HTERT RPE-1 (cell line): Measurements from ENCODE around the gene GLP2R.

Source experiments
- in situ Hi-C: fragments of 300-500 bp; cut with MboI; formaldehyde crosslinking; loops from 4 replicates; pipeline ENCODE4 v1.14.3; 2020; ENCODE audit warnings: low sequenced_read_pairs

GLP2R gene

DNA sequence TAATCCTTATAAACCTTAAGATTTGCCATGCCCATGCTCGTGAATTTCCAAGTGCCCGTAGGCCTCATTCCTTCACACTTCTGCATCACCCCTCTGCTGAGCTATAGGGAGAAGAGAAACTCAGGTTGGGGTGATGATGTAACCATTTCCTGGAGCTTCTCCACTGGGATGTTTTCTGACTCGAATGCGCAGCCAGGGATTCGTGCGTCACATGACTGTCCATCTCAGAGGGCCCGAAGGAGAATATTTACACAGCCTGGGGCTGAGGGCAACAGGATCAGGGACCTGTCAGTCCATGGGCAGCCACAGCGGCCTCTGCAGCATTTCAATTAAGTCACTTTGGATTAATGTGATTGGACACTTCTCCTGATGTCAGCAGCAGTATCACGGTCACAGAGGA lies 12.6 kb upstream of the GLP2R start:
- in situ Hi-C loops, result no loop called here

DNA sequence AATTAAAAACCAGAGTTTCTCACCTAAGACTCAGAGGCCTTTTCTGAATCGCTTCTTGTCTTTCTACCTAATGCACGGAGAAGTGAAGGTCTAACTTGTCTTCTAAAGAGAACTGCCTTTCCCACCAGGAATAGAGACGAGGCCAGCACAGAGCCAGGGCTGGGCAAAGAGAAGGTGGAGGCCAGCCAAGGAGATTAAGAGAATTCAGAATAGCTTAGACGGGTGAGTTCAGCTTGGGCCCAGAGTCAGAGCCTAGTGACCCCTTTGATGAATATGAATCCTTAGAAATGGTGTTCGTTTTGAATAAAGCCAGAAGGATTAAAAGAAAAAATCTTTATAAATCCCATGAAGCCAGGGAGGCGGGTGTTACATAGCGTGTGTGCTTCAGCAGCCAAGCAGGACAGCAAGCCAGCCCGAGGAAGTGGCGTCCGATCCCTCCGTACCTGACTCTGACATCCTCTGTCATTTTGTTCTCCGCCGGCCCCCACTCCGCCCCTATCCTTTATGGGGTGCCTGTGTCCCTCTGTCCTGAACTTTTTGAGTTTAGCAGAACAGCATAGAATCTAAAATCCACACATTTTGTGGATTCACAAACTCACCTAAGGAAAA lies 11.3 kb upstream of the GLP2R start:
- in situ Hi-C loops, result no loop called here

GRCh38 chr17:9816472-9816871 lies 9.3 kb upstream of the GLP2R start:
- in situ Hi-C loops, result no loop called here

- in situ Hi-C loops, result no loop called here
Observed at GRCh38 chr17:9817086-9817485, 8.6 kb upstream of the GLP2R start.

- in situ Hi-C loops, result no loop called here
Observed at GRCh38 chr17:9818760-9819159, 7.0 kb upstream of the GLP2R start.

DNA sequence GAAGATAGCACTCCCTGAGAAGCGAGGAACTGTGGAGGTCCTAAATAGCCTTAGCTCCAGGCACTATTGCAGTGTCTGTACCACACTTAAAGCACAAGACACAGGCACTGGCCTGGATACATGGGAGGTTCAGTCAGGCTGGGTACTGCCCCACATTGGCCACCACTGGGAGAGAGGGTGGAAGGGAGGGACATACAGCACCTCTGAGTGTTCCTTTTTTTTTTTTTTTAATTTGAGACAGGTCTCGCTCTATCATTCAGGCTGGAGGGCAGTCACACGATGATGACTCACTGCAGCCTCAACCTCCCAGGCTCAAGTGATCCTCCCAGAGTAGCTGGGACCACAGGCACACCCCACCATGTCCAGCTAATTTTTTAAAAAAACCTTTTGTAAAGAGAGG lies 5.3 kb upstream of the GLP2R start:
- in situ Hi-C loops, result no loop called here

GRCh38 chr17:9821921-9822320 lies 3.8 kb upstream of the GLP2R start, which contains the start of gene GSG1L2:
Gene GSG1L2, minus strand, starts transcription at chr17:9822079. Its CDS starts 8 bp downstream, at chr17:9822071.
- in situ Hi-C loops, result no loop called here

- in situ Hi-C loops, result no loop called here
Observed at GRCh38 chr17:9824094-9824493, 1.6 kb upstream of the GLP2R start.

DNA sequence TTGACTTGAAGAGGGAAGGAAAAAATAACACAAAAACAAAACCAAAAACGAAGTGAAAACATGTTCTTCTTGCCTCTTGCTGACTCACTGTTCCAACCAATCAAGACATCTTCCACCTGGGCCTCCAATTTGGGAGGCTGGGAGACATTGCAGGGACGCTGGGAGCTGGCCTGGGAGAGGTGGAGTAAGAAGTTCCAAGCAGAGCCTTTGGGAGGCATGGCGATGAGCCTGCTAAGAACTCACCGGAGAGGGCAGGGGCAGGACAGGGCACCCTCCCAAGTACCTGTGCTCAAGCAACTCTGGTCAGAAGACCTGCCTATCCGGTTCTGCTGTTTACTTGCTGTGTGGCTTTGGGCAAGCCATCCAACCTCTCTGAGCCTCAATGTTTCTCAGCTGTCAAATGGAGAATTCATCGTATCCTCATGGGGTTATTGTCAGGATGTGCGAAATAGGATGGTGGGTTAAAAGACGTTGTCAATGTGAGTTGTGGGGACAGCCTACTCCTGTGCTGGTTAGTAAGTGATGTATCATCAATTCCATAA lies 856 bp upstream of the GLP2R start:
- in situ Hi-C loops, result no loop called here

DNA sequence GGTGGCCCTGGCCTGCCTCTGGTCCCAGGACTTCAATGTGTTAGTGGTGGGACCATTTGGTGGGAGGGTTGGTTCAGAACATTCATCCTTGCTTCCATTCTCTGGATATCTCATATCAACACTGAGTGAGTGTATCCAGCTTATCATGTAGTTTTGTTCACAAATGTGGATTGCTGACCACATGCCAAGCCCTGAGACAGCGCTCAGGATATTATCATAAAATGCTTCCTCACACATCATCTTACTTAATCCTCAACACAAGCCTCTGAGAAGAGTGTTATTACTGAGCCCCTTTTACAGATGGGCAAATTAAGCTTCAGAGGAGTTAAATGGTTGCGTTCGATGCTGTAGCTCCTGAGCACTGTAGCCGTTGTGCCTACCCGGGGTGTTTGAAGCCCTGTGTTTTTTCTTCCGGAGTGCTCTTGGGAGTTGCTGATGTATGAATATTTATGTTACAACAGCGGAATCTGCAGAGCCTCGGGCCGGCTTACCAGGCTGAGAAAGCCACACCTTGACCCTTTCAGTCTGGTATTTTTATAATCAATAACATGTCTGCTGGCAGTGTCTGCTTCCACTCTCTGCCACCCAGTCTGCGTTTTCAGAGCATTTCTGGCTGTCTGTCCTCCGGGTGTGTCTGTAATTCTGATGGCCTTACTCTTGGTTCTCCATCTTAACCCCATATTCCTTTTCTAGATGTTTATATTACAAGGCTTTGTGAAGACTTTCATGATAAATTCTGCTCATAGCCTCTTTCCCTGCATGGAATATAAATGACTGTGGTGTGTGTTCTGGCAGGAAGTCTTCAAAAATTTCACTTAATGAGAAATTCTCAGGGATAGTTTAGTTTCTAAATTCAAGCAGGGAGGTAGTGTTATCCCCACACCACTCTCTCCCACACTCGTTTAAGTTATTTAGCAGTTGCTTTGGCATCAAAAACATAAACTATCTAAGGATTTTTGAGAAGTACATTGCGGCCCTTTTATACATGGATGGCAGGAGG lies 2.9 kb downstream of the GLP2R start:
- in situ Hi-C loops, result no loop called here

- in situ Hi-C loops, result no loop called here
Observed at GRCh38 chr17:9829343-9829742, 3.6 kb downstream of the GLP2R start.

DNA sequence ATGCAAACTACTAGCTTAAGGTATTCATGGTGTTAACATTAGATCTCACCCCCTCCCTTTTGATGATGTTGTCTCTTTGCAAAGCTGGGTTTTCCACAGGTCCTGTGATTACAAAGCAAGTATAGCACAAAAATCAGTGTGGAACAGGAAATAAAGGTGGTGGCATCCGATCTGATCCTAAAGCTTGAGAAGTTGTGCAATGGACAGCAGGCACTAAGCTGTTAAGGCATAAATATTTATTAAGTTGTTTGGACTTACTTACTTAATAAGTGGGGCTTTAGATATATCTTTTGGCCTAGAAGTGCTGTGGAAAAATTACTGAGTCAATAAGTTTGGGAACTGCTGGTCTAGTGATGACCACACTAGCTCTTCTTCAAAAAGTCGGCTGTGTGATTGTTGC lies 5.0 kb downstream of the GLP2R start:
- in situ Hi-C loops, result no loop called here

- in situ Hi-C loops, result no loop called here
Observed at GRCh38 chr17:9833922-9834321, 8.2 kb downstream of the GLP2R start.

GRCh38 chr17:9837551-9838471 lies 12.1 kb downstream of the GLP2R start:
- in situ Hi-C loops, result no loop called here

GRCh38 chr17:9839433-9839832 lies 13.7 kb downstream of the GLP2R start:
- in situ Hi-C loops, result no loop called here

GRCh38 chr17:9842057-9842758 lies 16.5 kb downstream of the GLP2R start:
- in situ Hi-C loops, result no loop called here

DNA sequence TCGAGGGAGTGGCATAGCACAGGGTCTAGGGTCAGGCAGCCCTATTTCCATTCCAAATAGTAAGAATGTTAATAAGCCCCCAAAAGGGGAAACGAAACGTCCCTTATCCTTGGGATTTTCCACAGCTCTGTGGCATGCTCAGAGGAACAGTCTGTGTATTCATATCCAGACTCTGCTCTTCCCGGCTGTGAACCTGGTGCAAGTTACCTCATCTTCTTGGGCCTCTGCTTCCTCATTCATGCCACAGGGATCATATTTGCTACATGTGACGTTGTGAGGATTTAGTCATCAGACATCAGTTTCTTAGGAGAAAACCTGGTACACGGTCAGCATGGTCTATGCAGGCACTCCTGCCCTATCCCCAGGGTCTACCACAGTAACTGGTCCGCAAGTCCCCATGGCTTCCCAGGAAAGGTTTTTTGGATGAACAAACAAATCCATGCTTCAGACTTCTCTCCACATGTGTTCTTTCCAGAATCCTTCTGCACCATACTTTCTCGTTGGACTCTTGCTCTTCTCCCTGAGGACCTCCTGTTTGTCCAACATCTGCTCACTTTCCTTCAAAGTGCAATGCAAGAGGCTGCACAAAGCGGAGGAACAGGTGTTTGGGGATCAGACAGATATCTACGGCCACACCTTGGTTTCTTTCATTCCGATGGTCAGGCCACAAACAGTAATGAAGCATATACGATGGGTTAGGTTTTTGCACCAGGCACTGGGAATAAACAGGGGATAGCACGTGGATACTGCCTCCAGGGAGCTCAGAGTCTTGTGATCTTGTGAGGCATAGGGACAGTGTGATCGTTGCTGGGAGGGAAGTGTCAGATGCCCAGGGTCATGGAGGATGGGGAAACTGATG lies 17.7 kb downstream of the GLP2R start:
- in situ Hi-C loops, result no loop called here

DNA sequence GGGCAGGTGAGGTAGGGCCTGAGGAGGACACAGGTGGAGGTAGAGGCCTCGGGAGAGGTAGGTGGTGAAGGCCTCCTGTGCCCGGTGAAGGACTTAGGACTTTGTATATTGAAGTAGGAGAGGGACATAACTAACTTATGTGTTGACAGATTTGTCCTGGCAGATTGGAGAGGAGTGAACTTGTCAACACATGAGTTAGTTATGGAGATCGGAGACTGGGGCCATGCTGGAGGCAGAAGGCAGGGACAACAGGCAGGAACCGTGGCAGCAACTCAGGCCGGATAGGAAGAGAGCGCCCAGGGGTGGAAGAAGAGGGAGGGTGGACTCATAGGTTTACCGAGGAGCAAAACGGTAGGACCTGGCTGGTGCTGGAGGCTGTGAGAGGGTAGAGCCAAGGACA lies 18.4 kb downstream of the GLP2R start:
- in situ Hi-C loops, result no loop called here

DNA sequence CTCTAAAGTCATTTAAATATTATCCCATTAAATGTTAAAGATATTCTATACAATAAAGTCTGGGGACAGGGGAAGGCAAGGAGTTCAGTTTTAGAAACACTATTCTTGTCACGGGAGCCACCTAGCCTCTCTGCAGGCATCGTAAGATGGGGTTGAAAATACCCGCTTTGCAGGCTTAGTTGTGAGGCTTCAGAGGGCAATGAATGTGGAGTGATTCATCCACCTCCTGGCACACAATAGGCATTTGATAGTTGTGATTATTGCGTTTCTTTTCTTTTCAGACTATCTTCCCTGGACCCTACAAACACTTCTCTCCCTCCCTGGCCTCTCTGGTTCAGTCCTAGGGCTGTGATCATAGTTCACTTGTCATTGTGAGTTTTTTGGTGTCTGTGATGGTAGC lies 19.6 kb downstream of the GLP2R start:
- in situ Hi-C loops, result no loop called here
